SK-N-MC (cell line): ENCODE data around the gene AP3B1.

Experiments used
- EZH2 ChIP-seq: fragments of 200-600 bp; sonication (generic); IDR thresholded peaks from one replicate; pipeline ENCODE4 v1.6.1; 2017; ENCODE audit warnings: antibody characterized with exemption
- FOXP2 ChIP-seq: optimal IDR thresholded peaks from 2 replicates; pipeline ENCODE3; 2011; ENCODE audit warnings: mild to moderate bottlenecking, moderate library complexity; ENCODE audit not compliant: insufficient read depth; ENCODE audit errors: extremely low read length, control extremely low read depth
- POLR2AphosphoS5 ChIP-seq: IDR thresholded peaks from 2 replicates; pipeline ENCODE4 v1.6.1; 2012; ENCODE audit warnings: mild to moderate bottlenecking, low read depth, low read length, borderline replicate concordance

- TF ChIP-seq EZH2 (no peak), POLR2AphosphoS5 (no peak), FOXP2 (no peak)
These were observed 335.7 kb downstream of the AP3B1 start for GRCh38 chr5:77958642-77959330.
